GM23338 (cell line): Measurements from ENCODE around the gene CACNG6. TPM values are rescaled to one million over a fixed set of nuclear protein-coding genes. Genes with fewer than 3 reads are reported as not detected.

Source experiments
- ATAC-seq: fragments of 200-7000 bp; cut with Tn5 transposase; 3 replicates; pipeline ENCODE4 v1.9.1; 2020
- DNase-seq: peaks from one replicate; pipeline ENCODE4 v3.0.0-alpha.2; 2015; ENCODE audit warnings: low spot score
- H2AFZ ChIP-seq: fragments of 200-600 bp; sonication (generic); 2 replicates; pipeline ENCODE4 v1.8.0; 2016; ENCODE audit warnings: antibody characterized with exemption, mild to moderate bottlenecking, moderate library complexity
- H3F3A ChIP-seq: fragments of 200-600 bp; sonication (generic); replicated peaks from 2 replicates; pipeline ENCODE4 v1.8.0; 2017; ENCODE audit warnings: antibody characterized with exemption, mixed run types, low read depth
- H3K27ac ChIP-seq: fragments of 200-600 bp; sonication (generic); 2 replicates; pipeline ENCODE4 v1.6.1; 2016; ENCODE audit warnings: low read depth
- H3K27me3 ChIP-seq: fragments of 200-600 bp; sonication (generic); 2 replicates; pipeline ENCODE4 v1.8.0; 2016; ENCODE audit warnings: mild to moderate bottlenecking, mixed run types, moderate library complexity; ENCODE audit not compliant: insufficient read depth
- H3K36me3 ChIP-seq: fragments of 200-600 bp; sonication (generic); 2 replicates; pipeline ENCODE4 v1.8.0; 2016; ENCODE audit warnings: mild to moderate bottlenecking; ENCODE audit not compliant: insufficient read depth
- H3K4me1 ChIP-seq: fragments of 200-600 bp; sonication (generic); 2 replicates; pipeline ENCODE4 v1.8.0; 2016; ENCODE audit warnings: mild to moderate bottlenecking, moderate library complexity; ENCODE audit not compliant: insufficient read depth
- H3K4me2 ChIP-seq: fragments of 200-600 bp; sonication (generic); 2 replicates; pipeline ENCODE4 v1.7.1; 2017; ENCODE audit warnings: mixed run types
- H3K4me3 ChIP-seq: fragments of 200-600 bp; sonication (generic); 2 replicates; pipeline ENCODE4 v1.6.1; 2016; ENCODE audit warnings: mixed run types
- H3K79me2 ChIP-seq: fragments of 200-600 bp; sonication (generic); replicated peaks from 2 replicates; pipeline ENCODE4 v1.8.0; 2017; ENCODE audit warnings: mild to moderate bottlenecking; ENCODE audit not compliant: insufficient read depth
- H3K9me2 ChIP-seq: fragments of 200-600 bp; sonication (generic); 2 replicates; pipeline ENCODE4 v1.8.0; 2017; ENCODE audit not compliant: insufficient read depth
- H4K20me1 ChIP-seq: fragments of 200-600 bp; sonication (generic); replicated peaks from 2 replicates; pipeline ENCODE4 v1.8.0; 2017; ENCODE audit warnings: mild to moderate bottlenecking; ENCODE audit not compliant: insufficient read depth
- H3K27ac Mint-ChIP-seq: 2 replicates; pipeline ENCODE4 v1.8.0; 2020; ENCODE audit warnings: inconsistent platforms, mild to moderate bottlenecking, moderate library complexity, mixed read lengths
- H3K27me3 Mint-ChIP-seq: 3 replicates; pipeline ENCODE4 v1.8.0; 2022; ENCODE audit warnings: low read depth, mild to moderate bottlenecking, moderate library complexity, mixed read lengths, inconsistent platforms; ENCODE audit not compliant: insufficient read depth, poor library complexity
- H3K36me3 Mint-ChIP-seq: 3 replicates; pipeline ENCODE4 v1.8.0; 2021; ENCODE audit warnings: low read depth, mild to moderate bottlenecking, inconsistent platforms, moderate library complexity, mixed read lengths
- H3K4me1 Mint-ChIP-seq: 3 replicates; pipeline ENCODE4 v1.8.0; 2020; ENCODE audit warnings: mild to moderate bottlenecking, inconsistent platforms, mixed read lengths
- H3K4me3 Mint-ChIP-seq: 3 replicates; pipeline ENCODE4 v1.8.0; 2021; ENCODE audit warnings: moderate library complexity, mild to moderate bottlenecking, inconsistent platforms, mixed read lengths
- H3K9me3 Mint-ChIP-seq: 3 replicates; pipeline ENCODE4 v1.8.0; 2020; ENCODE audit warnings: moderate library complexity, mild to moderate bottlenecking, inconsistent platforms, mixed read lengths
- CREB1 ChIP-seq: fragments of 250-450 bp; sonication (Bioruptor Pico); IDR thresholded peaks from 2 replicates; pipeline ENCODE4 v1.5.0; 2020; ENCODE audit warnings: low read depth, mild to moderate bottlenecking, moderate library complexity
- EZH2 ChIP-seq: fragments of 200-600 bp; sonication (generic); IDR thresholded peaks from one replicate; pipeline ENCODE4 v1.8.0; 2017; ENCODE audit warnings: antibody characterized with exemption, mild to moderate bottlenecking, low read depth; ENCODE audit not compliant: unreplicated experiment
- EZH2phosphoT487 ChIP-seq: fragments of 200-600 bp; sonication (generic); IDR thresholded peaks from one replicate; pipeline ENCODE4 v1.8.1; 2018; ENCODE audit warnings: antibody characterized with exemption; ENCODE audit not compliant: unreplicated experiment
- JUNB ChIP-seq: IDR thresholded peaks from one replicate; pipeline ENCODE4 v1.6.1; 2016; ENCODE audit warnings: antibody characterized with exemption; ENCODE audit not compliant: unreplicated experiment
- NANOG ChIP-seq: IDR thresholded peaks from 2 replicates; pipeline ENCODE4 v1.6.1; 2016; ENCODE audit warnings: antibody characterized with exemption, borderline replicate concordance
- POLR2AphosphoS5 ChIP-seq: IDR thresholded peaks from 2 replicates; pipeline ENCODE4 v1.6.1; 2016; ENCODE audit warnings: antibody characterized with exemption, low read depth
- ZNF114 ChIP-seq: fragments of 250-450 bp; sonication (Bioruptor Pico); IDR thresholded peaks from 2 replicates; pipeline ENCODE4 v1.5.0; 2020; ENCODE audit warnings: mild to moderate bottlenecking, moderate library complexity
- ZNF331 ChIP-seq: fragments of 250-450 bp; sonication (Bioruptor Pico); IDR thresholded peaks from 2 replicates; pipeline ENCODE4 v1.5.0; 2020; ENCODE audit warnings: low read depth, mild to moderate bottlenecking, moderate library complexity
- polyA plus RNA-seq: library from polyadenylated mRNA; unstranded; fragments of >200 nt; fragmentation: Nextera tagmentation; extraction: Ambion mirVana; gene quantifications from 2 replicates; pipeline ENCODE4 v1.2.1, GENCODE V29; 2016
- total RNA-seq: library from RNA; depleted of rRNA; stranded (reverse); fragments of >200 nt; shearing (Covaris generic); gene quantifications from 2 replicates; pipeline ENCODE4 v1.2.3, GENCODE V29; 2014
- TF ChIP-seq, protein P1 (sequence below): IDR thresholded peaks from 2 replicates; pipeline ENCODE4 v1.6.1; 2016; ENCODE audit warnings: antibody characterized with exemption
- TF ChIP-seq, protein P2 (sequence below): fragments of 250-450 bp; sonication (Bioruptor Pico); IDR thresholded peaks from 2 replicates; pipeline ENCODE4 v1.5.0; 2020; ENCODE audit warnings: mild to moderate bottlenecking, moderate library complexity
- TF ChIP-seq, protein P3 (sequence below): IDR thresholded peaks from one replicate; pipeline ENCODE4 v1.6.1; 2018; ENCODE audit warnings: antibody characterized with exemption; ENCODE audit not compliant: unreplicated experiment

The CACNG6 gene
- total and polyA plus RNA-seq, 2 experiments from 2014 or later = 0.38 to 1.5 TPM

DNA sequence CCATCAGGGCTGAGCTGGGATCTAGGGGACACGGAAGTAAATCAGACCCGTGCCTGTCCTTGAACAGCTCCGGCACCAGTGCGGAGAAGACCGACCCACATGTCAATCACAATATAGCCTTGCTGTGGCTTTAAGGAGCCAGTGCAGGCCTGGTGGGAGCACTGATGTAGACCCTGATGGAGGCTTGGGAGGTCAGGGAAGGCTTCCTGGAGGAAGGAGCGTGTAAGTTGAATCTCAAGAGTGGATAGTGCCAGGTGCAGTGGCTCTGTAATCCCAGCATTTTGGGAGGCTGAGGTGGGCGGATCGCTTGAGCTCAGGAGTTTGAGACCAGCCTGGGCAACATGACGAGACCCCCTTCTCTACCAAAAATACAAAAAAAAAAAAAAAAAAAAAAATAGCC is 39.5 kb upstream of the CACNG6 start:
- H4K20me1 ChIP-seq = no peaks in the 10 kb centered on the region
- H3K4me2 ChIP-seq = no peak overlapping the region
- no peaks in the 10 kb centered on the region; the same call in 2 of the 3 replicates for H3K9me3 Mint-ChIP-seq
- no peak overlapping the region for H3K27ac ChIP-seq
- no peak overlapping the region for H3K27ac Mint-ChIP-seq
- ATAC-seq = no peak
- H3K4me3 Mint-ChIP-seq = no peak overlapping the region
- DNase-seq = no peak
- H3K4me1 ChIP-seq = peaks cover 31% of the 10 kb centered on the region
- no peak overlapping the region for H2AFZ ChIP-seq
- no peaks in the 10 kb centered on the region for H3K36me3 ChIP-seq
- H3K27me3 ChIP-seq = no peaks in the 10 kb centered on the region; the same call in 1 of the 2 replicates
- H3K4me1 Mint-ChIP-seq = peaks cover 37% of the 10 kb centered on the region
- H3K79me2 ChIP-seq = no peaks in the 10 kb centered on the region
- H3K4me3 ChIP-seq = no peak overlapping the region
- TF ChIP-seq, protein P1, sequence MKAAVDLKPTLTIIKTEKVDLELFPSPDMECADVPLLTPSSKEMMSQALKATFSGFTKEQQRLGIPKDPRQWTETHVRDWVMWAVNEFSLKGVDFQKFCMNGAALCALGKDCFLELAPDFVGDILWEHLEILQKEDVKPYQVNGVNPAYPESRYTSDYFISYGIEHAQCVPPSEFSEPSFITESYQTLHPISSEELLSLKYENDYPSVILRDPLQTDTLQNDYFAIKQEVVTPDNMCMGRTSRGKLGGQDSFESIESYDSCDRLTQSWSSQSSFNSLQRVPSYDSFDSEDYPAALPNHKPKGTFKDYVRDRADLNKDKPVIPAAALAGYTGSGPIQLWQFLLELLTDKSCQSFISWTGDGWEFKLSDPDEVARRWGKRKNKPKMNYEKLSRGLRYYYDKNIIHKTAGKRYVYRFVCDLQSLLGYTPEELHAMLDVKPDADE = no peak
- TF ChIP-seq ZNF114 (CRISPR knock-in tag) (no peak), POLR2AphosphoS5 (no peak), JUNB (no peak)
- H3K27me3 Mint-ChIP-seq = peaks cover 12% of the 10 kb centered on the region
- H3K36me3 Mint-ChIP-seq = peaks cover 3% of the 10 kb centered on the region; the same call in 2 of the 3 replicates
- H3K9me2 ChIP-seq = no peaks in the 10 kb centered on the region; the same call in 1 of the 2 replicates
- peaks cover 7% of the 10 kb centered on the region; the same call in 1 of the 2 replicates for H3F3A ChIP-seq

DNA sequence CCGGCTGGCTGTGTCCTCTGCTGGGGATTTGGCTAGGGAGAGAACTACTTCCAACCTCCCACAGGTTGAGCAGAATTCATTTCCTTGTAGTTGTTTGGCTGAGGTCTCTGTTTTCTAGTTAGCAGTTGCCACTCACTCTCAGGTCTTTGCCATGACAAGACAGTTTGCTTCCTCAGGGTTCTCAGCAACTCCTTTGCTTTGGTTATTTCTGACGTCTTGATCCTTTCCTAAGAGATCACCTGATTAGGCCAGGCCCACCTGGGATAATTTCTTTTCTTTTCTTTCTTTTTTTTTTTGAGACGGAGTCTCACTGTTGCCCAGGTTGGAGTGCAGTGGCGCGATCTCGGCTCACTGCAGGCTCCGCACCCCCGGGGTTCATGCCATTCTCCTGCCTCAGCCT is 38.1 kb upstream of the CACNG6 start:
- Histone ChIP-seq H3K27ac (no peak overlapping the region), H3F3A (peaks cover 12% of the 10 kb centered on the region; the same call in 1 of the 2 replicates), H4K20me1 (no peaks in the 10 kb centered on the region), H3K36me3 (no peaks in the 10 kb centered on the region), H2AFZ (no peak overlapping the region), H3K4me3 (no peak overlapping the region), H3K4me1 (peaks cover 38% of the 10 kb centered on the region), H3K4me2 (no peak overlapping the region), H3K9me2 (no peaks in the 10 kb centered on the region; the same call in 1 of the 2 replicates), H3K27me3 (no peaks in the 10 kb centered on the region; the same call in 1 of the 2 replicates), H3K79me2 (no peaks in the 10 kb centered on the region)
- DNase-seq = no peak
- Mint-ChIP-seq H3K4me1 (peaks cover 34% of the 10 kb centered on the region), H3K9me3 (no peaks in the 10 kb centered on the region; the same call in 2 of the 3 replicates), H3K36me3 (peaks cover 3% of the 10 kb centered on the region; the same call in 2 of the 3 replicates), H3K4me3 (no peak overlapping the region), H3K27ac (no peak overlapping the region), H3K27me3 (peaks cover 11% of the 10 kb centered on the region)
- ATAC-seq = no peak
- TF ChIP-seq EZH2phosphoT487 = no peak
- TF ChIP-seq, protein P2, sequence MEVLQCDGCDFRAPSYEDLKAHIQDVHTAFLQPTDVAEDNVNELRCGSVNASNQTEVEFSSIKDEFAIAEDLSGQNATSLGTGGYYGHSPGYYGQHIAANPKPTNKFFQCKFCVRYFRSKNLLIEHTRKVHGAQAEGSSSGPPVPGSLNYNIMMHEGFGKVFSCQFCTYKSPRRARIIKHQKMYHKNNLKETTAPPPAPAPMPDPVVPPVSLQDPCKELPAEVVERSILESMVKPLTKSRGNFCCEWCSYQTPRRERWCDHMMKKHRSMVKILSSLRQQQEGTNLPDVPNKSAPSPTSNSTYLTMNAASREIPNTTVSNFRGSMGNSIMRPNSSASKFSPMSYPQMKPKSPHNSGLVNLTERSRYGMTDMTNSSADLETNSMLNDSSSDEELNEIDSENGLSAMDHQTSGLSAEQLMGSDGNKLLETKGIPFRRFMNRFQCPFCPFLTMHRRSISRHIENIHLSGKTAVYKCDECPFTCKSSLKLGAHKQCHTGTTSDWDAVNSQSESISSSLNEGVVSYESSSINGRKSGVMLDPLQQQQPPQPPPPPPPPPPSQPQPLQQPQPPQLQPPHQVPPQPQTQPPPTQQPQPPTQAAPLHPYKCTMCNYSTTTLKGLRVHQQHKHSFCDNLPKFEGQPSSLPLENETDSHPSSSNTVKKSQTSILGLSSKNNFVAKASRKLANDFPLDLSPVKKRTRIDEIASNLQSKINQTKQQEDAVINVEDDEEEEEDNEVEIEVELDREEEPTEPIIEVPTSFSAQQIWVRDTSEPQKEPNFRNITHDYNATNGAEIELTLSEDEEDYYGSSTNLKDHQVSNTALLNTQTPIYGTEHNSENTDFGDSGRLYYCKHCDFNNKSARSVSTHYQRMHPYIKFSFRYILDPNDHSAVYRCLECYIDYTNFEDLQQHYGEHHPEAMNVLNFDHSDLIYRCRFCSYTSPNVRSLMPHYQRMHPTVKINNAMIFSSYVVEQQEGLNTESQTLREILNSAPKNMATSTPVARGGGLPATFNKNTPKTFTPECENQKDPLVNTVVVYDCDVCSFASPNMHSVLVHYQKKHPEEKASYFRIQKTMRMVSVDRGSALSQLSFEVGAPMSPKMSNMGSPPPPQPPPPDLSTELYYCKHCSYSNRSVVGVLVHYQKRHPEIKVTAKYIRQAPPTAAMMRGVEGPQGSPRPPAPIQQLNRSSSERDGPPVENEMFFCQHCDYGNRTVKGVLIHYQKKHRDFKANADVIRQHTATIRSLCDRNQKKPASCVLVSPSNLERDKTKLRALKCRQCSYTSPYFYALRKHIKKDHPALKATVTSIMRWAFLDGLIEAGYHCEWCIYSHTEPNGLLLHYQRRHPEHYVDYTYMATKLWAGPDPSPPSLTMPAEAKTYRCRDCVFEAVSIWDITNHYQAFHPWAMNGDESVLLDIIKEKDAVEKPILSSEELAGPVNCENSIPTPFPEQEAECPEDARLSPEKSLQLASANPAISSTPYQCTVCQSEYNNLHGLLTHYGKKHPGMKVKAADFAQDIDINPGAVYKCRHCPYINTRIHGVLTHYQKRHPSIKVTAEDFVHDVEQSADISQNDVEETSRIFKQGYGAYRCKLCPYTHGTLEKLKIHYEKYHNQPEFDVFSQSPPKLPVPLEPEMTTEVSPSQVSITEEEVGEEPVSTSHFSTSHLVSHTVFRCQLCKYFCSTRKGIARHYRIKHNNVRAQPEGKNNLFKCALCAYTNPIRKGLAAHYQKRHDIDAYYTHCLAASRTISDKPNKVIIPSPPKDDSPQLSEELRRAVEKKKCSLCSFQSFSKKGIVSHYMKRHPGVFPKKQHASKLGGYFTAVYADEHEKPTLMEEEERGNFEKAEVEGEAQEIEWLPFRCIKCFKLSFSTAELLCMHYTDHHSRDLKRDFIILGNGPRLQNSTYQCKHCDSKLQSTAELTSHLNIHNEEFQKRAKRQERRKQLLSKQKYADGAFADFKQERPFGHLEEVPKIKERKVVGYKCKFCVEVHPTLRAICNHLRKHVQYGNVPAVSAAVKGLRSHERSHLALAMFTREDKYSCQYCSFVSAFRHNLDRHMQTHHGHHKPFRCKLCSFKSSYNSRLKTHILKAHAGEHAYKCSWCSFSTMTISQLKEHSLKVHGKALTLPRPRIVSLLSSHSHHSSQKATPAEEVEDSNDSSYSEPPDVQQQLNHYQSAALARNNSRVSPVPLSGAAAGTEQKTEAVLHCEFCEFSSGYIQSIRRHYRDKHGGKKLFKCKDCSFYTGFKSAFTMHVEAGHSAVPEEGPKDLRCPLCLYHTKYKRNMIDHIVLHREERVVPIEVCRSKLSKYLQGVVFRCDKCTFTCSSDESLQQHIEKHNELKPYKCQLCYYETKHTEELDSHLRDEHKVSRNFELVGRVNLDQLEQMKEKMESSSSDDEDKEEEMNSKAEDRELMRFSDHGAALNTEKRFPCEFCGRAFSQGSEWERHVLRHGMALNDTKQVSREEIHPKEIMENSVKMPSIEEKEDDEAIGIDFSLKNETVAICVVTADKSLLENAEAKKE (CRISPR knock-in tag) = no peak
- TF ChIP-seq CREB1 (CRISPR knock-in tag) = no peak
- TF ChIP-seq JUNB = no peak
- no peak for TF ChIP-seq ZNF114 (CRISPR knock-in tag)
- TF ChIP-seq EZH2 = no peak
- TF ChIP-seq, protein P3, sequence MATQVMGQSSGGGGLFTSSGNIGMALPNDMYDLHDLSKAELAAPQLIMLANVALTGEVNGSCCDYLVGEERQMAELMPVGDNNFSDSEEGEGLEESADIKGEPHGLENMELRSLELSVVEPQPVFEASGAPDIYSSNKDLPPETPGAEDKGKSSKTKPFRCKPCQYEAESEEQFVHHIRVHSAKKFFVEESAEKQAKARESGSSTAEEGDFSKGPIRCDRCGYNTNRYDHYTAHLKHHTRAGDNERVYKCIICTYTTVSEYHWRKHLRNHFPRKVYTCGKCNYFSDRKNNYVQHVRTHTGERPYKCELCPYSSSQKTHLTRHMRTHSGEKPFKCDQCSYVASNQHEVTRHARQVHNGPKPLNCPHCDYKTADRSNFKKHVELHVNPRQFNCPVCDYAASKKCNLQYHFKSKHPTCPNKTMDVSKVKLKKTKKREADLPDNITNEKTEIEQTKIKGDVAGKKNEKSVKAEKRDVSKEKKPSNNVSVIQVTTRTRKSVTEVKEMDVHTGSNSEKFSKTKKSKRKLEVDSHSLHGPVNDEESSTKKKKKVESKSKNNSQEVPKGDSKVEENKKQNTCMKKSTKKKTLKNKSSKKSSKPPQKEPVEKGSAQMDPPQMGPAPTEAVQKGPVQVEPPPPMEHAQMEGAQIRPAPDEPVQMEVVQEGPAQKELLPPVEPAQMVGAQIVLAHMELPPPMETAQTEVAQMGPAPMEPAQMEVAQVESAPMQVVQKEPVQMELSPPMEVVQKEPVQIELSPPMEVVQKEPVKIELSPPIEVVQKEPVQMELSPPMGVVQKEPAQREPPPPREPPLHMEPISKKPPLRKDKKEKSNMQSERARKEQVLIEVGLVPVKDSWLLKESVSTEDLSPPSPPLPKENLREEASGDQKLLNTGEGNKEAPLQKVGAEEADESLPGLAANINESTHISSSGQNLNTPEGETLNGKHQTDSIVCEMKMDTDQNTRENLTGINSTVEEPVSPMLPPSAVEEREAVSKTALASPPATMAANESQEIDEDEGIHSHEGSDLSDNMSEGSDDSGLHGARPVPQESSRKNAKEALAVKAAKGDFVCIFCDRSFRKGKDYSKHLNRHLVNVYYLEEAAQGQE = no peak
- no peak for TF ChIP-seq ZNF331 (CRISPR knock-in tag)
- no peak for TF ChIP-seq NANOG
